Tibial nerve (tissue), 4 donors: ENCODE data around the gene NCK2. TPM values are rescaled to one million over a fixed set of nuclear protein-coding genes. Genes with fewer than 3 reads are reported as not detected.

Experiments
- DNase-seq, 2 donors: peaks; one replicate each; pipeline ENCODE4 v3.0.0-alpha.2; 2019; ENCODE audit warnings: low spot score in 2 of 2
- H3K27ac ChIP-seq, 4 donors: fragments of 200-600 bp; sonication (generic) in 3 of 4; one replicate each; pipeline ENCODE4 v1.5.1; 2017 to 2019; ENCODE audit warnings: mild to moderate bottlenecking in 1 of 4
- H3K27me3 ChIP-seq, 2 donors: fragments of 200-600 bp; sonication (generic) in 1 of 2; one replicate each; pipeline versions ENCODE4 v1.5.1 to v1.6.0; 2017 to 2019
- H3K36me3 ChIP-seq, 3 donors: fragments of 200-600 bp; sonication (generic); one replicate each; pipeline ENCODE4 v1.5.1; 2018 to 2019
- H3K4me1 ChIP-seq, 4 donors: fragments of 200-600 bp; sonication (generic) in 3 of 4; one replicate each; pipeline ENCODE4 v1.5.1; 2017 to 2019
- H3K4me3 ChIP-seq, 4 donors: fragments of 200-600 bp; sonication (generic) in 3 of 4; one replicate each; pipeline ENCODE4 v1.5.1; 2017 to 2019; ENCODE audit warnings: mild to moderate bottlenecking in 1 of 4, moderate library complexity in 1 of 4
- H3K9me3 ChIP-seq, 4 donors: fragments of 200-600 bp; sonication (generic) in 3 of 4; one replicate each; pipeline ENCODE4 v1.5.1; 2017 to 2019
- CTCF ChIP-seq, 5 experiments: fragments of 200-600 bp in 3 of 5; fragments of 450-650 bp in 2 of 5; sonication (generic) in 3 of 5; IDR thresholded peaks; one replicate each; pipeline ENCODE4 v1.5.1; 2016 to 2019; ENCODE audit warnings: antibody characterized with exemption in 5 of 5, mild to moderate bottlenecking in 3 of 5, moderate library complexity in 2 of 5
- EP300 ChIP-seq, 2 donors: sonication (generic); formaldehyde crosslinking; IDR thresholded peaks; one replicate each; pipeline ENCODE4 v1.6.1; 2017; ENCODE audit warnings: antibody characterized with exemption in 2 of 2, mild to moderate bottlenecking in 1 of 2
- POLR2A ChIP-seq, 2 donors: fragments of 450-650 bp; IDR thresholded peaks; one replicate each; pipeline ENCODE4 v1.6.1; 2017; ENCODE audit warnings: antibody characterized with exemption in 2 of 2, mild to moderate bottlenecking in 2 of 2, moderate library complexity in 2 of 2
- WGBS, 2 donors: methylation state at CpG; one replicate each; pipeline ENCODE4 v1.1.5; 2018; 5-methylcytosine and 5-hydroxymethylcytosine counted together
- total RNA-seq, 4 donors: library from RNA; depleted of rRNA; stranded (reverse); fragments of >200 nt; gene quantifications; one replicate each; pipeline ENCODE4 v1.1.0, GENCODE V29; 2016

Gene NCK2
- total RNA-seq, 4 donors from 2014 or later = 22.6 to 35.9 (median 28.1) TPM

- Histone ChIP-seq H3K4me1 (peaks cover 0 to 55% (median 27%) of the 10 kb centered on the region in 4 donors), H3K27me3 (no peaks in the 10 kb centered on the region), H3K27ac (no peak overlapping the region), H3K9me3 (no peaks in the 10 kb centered on the region), H3K4me3 (no peak overlapping the region), H3K36me3 (no peaks in the 10 kb centered on the region)
- 85 to 86% methylated on average over 8 of the region's 8 CpGs for WGBS, 2 donors
- TF ChIP-seq EP300 (IDR thresholded peaks at IDR 0.05) (no peak), CTCF (IDR thresholded peaks at IDR 0.05) (no peak), POLR2A (IDR thresholded peaks at IDR 0.05) (no peak)
- DNase-seq = no peak
These were observed 63.8 kb downstream of the NCK2 start for GRCh38 chr2:105808423-105809096.

- TF ChIP-seq EP300 (IDR thresholded peaks at IDR 0.05) = no peak
- no peak for TF ChIP-seq CTCF (IDR thresholded peaks at IDR 0.05)
- no peak for TF ChIP-seq POLR2A (IDR thresholded peaks at IDR 0.05)
- Histone ChIP-seq H3K27ac (no peak overlapping the region), H3K27me3 (no peaks in the 10 kb centered on the region), H3K4me1 (peaks cover 0 to 54% (median 25%) of the 10 kb centered on the region in 4 donors), H3K36me3 (no peaks in the 10 kb centered on the region), H3K4me3 (no peak overlapping the region), H3K9me3 (no peaks in the 10 kb centered on the region)
- DNase-seq = no peak
- 81 to 96% methylated on average over 4 of the region's 4 CpGs for WGBS, 2 donors
These were observed 64.4 kb downstream of the NCK2 start for GRCh38 chr2:105809097-105809473.

DNA sequence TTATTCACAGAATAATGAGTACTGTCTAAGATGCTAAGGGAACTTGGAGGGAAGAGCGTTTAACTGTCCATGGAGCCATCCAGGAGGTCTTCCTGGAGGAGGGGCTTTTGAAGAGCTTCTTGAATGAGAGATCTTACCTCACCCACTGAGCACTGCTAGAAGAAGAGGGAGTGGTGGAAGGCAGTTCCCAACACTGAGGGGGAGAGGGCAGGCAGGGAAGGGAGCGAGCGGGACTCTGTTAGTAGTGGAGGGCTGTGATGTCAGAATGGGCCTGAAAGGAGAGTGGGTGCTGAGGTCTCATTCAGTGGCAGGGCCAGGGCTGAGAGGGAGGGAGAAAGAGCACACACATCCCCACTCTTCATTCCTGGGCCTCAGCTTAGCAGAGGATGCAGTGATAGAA lies 65.0 kb downstream of the NCK2 start:
- 52 to 56% methylated on average over 3 of the region's 3 CpGs for WGBS, 2 donors
- peaks cover 0 to 54% (median 26%) of the 10 kb centered on the region in 4 donors for H3K4me1 ChIP-seq
- no peak for DNase-seq
- H3K27ac ChIP-seq = no peak overlapping the region
- TF ChIP-seq CTCF (IDR thresholded peaks at IDR 0.05) (no peak), EP300 (IDR thresholded peaks at IDR 0.05) (no peak), POLR2A (IDR thresholded peaks at IDR 0.05) (no peak)
- H3K9me3 ChIP-seq = no peaks in the 10 kb centered on the region
- no peaks in the 10 kb centered on the region for H3K27me3 ChIP-seq
- no peak overlapping the region for H3K4me3 ChIP-seq
- no peaks in the 10 kb centered on the region for H3K36me3 ChIP-seq

GRCh38 chr2:105812180-105813044 lies 67.7 kb downstream of the NCK2 start:
- WGBS, 2 donors = 42 to 44% methylated on average over 12 of the region's 12 CpGs
- no peak overlapping the region for H3K4me3 ChIP-seq
- peaks cover 0 to 56% (median 33%) of the 10 kb centered on the region in 4 donors for H3K4me1 ChIP-seq
- TF ChIP-seq POLR2A (IDR thresholded peaks at IDR 0.05) (no peak), CTCF (IDR thresholded peaks at IDR 0.05) (peak in 1 of 5 experiments; percentile 13)
- DNase-seq = peak in 1 of 2 donors; percentile 27
- peak overlapping the region; percentile 17 to 74 (median 32) for H3K27ac ChIP-seq
- H3K9me3 ChIP-seq = no peaks in the 10 kb centered on the region
- H3K27me3 ChIP-seq = no peaks in the 10 kb centered on the region
- peaks cover 0 to 8% (median 0%) of the 10 kb centered on the region in 3 donors for H3K36me3 ChIP-seq

GRCh38 chr2:105813045-105813315 lies 68.3 kb downstream of the NCK2 start:
- peaks cover 0 to 55% (median 33%) of the 10 kb centered on the region in 4 donors for H3K4me1 ChIP-seq
- H3K36me3 ChIP-seq = peaks cover 0 to 11% (median 0%) of the 10 kb centered on the region in 3 donors
- H3K27me3 ChIP-seq = no peaks in the 10 kb centered on the region
- H3K9me3 ChIP-seq = no peaks in the 10 kb centered on the region
- H3K27ac ChIP-seq = peak overlapping the region in 1 of 4 donors; percentile 74
- no peak overlapping the region for H3K4me3 ChIP-seq
- TF ChIP-seq POLR2A (IDR thresholded peaks at IDR 0.05) = no peak
- no peak for TF ChIP-seq EP300 (IDR thresholded peaks at IDR 0.05)
- DNase-seq = no peak
- 60 to 85% methylated on average over 4 of the region's 4 CpGs for WGBS, 2 donors
